ENCODE data around the gene RCC1.

DNA sequence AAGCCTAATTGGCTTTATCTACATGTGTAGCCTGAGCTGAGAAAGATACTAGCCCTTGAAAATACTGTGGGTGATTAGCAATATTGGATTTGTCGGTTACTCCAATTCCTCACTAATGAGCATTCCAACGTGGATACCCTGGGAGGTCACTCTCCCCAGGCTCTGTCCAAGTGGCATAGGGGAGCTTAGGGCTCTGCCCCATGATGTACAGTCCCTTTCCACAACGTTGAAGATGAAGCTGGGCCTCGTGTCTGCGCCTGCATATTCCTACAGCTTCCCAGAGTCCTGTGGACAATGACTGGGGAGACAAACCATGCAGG, 2.6 kb downstream of the RCC1 start:
- TF ChIP-seq, protein P1, sequence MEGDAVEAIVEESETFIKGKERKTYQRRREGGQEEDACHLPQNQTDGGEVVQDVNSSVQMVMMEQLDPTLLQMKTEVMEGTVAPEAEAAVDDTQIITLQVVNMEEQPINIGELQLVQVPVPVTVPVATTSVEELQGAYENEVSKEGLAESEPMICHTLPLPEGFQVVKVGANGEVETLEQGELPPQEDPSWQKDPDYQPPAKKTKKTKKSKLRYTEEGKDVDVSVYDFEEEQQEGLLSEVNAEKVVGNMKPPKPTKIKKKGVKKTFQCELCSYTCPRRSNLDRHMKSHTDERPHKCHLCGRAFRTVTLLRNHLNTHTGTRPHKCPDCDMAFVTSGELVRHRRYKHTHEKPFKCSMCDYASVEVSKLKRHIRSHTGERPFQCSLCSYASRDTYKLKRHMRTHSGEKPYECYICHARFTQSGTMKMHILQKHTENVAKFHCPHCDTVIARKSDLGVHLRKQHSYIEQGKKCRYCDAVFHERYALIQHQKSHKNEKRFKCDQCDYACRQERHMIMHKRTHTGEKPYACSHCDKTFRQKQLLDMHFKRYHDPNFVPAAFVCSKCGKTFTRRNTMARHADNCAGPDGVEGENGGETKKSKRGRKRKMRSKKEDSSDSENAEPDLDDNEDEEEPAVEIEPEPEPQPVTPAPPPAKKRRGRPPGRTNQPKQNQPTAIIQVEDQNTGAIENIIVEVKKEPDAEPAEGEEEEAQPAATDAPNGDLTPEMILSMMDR (IDR thresholded peaks at IDR 0.05) = no peak
- TF ChIP-seq POLR2AphosphoS5 (IDR thresholded peaks at IDR 0.05) (no peak), POLR2A (IDR thresholded peaks at IDR 0.05) (no peak)
